Small intestine (tissue), 7 donors: Measurements from ENCODE around the gene CSNK1A1. TPM values are rescaled to one million over a fixed set of nuclear protein-coding genes. Genes with fewer than 3 reads are reported as not detected.
"Not testable (repeated sequence)": the region's sequence is repeated elsewhere in the genome, so short reads cannot be mapped to it uniquely, and the experiment has no call there.

Experiments used
- DNase-seq, 2 donors: peaks; one replicate each; pipeline versions ENCODE4 v3.0.0 to v3.0.0-alpha.2; 2013
- FAIRE-seq: peaks from 2 replicates; lab custom pipeline; 2012; peaks lifted over from hg19 to GRCh38; lab: Jason Lieb, UNC
- H3K27ac ChIP-seq, 3 donors: one replicate each; pipeline ENCODE4 v1.5.1; 2013; ENCODE audit warnings: low read length in 2 of 3, mild to moderate bottlenecking in 2 of 3, control low read depth in 1 of 3, inconsistent platforms in 1 of 3, low read depth in 1 of 3, moderate library complexity in 1 of 3
- H3K27me3 ChIP-seq, 3 donors: one replicate each; pipeline ENCODE4 v1.6.1; 2013; ENCODE audit warnings: low read length in 3 of 3, inconsistent platforms in 1 of 3; ENCODE audit not compliant: control insufficient read depth in 3 of 3, insufficient read depth in 3 of 3
- H3K36me3 ChIP-seq, 3 donors: one replicate each; pipeline ENCODE4 v1.6.1; 2013; ENCODE audit warnings: low read length in 3 of 3, inconsistent platforms in 1 of 3, low read depth in 1 of 3, mild to moderate bottlenecking in 1 of 3, moderate library complexity in 1 of 3; ENCODE audit not compliant: control insufficient read depth in 3 of 3, insufficient read depth in 2 of 3
- H3K4me1 ChIP-seq, 3 donors: one replicate each; pipeline ENCODE4 v1.6.1; 2013; ENCODE audit warnings: low read length in 2 of 3, inconsistent platforms in 1 of 3, low read depth in 1 of 3, mild to moderate bottlenecking in 1 of 3, moderate library complexity in 1 of 3; ENCODE audit not compliant: control insufficient read depth in 3 of 3, insufficient read depth in 2 of 3
- H3K4me3 ChIP-seq, 3 donors: one replicate each; pipeline ENCODE4 v1.5.1; 2013; ENCODE audit warnings: low read length in 3 of 3, control low read depth in 1 of 3, inconsistent platforms in 1 of 3, low read depth in 1 of 3, mild to moderate bottlenecking in 1 of 3, moderate library complexity in 1 of 3
- H3K9me3 ChIP-seq, 2 donors: one replicate each; pipeline ENCODE4 v1.6.1; 2013; ENCODE audit warnings: low read depth in 1 of 2, low read length in 1 of 2; ENCODE audit not compliant: control insufficient read depth in 2 of 2, insufficient read depth in 1 of 2
- WGBS, 3 donors: extraction: QIAGEN DNeasy Blood & Tissue Kit; methylation state at CpG; one replicate each; pipeline ENCODE4 v1.1.7; 2013; 5-methylcytosine and 5-hydroxymethylcytosine counted together
- polyA plus RNA-seq, 4 donors: library from polyadenylated mRNA; stranded (reverse) in 3 of 4; unstranded in 1 of 4; fragments of 200-250 nt in 3 of 4; fragments of 120-200 nt in 1 of 4; gene quantifications; one replicate each; pipeline versions ENCODE4 v1.2.1 to v1.2.3, GENCODE V29; 2013
- donor health status: healthy with polysubstance abuse.
- donor health status: control.
- donor health status: control.
- donor health status: Bipolar disorder and iron deficiency.
- donor health status: healthy.

The CSNK1A1 gene
- polyA plus RNA-seq, 4 donors, result 58.6 to 118 (median 84.5) TPM

DNA sequence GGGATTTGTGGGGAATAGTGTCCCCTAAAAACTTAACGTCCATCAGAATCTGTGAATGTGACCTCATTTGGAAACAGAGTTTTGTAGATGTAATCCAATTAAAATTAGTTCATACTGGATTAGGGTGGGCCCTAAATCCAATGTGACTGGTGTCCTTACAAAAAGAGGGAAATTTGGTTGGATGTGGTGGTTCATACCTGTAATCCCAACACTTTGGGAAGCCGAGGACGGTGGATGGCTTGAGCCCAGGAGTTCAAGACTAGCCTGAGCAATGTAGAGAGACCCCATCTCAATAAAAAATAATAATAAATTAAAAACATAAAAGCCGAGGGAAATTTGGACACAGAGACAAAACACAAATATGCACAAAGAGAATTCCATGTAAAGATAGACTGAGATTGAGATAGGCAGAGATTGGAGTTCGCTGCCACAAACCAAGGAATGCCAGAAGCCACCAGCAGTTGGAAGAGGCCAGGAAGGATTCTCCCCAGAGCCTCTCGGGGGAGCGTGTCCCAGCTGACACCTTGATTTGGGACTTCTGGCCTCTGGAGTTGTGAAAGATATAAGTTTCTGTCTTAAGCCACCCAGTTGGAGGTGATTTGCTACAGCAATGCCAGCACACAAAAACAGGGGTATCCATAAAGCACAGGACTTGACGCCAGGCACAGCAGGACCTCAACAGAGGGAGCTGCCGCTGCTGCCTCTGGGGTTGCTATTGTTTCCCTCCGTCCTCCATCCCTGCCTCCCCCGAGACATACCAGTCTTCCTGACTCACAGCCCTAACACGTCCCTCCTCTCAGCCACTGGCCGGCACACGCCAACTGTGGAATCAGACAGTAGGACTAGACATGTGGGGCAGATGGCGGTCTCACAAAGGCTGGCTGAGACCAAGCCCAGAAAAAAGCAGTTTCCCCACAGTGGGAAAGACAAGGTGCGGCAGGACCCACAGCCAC, 98.3 kb downstream of the CSNK1A1 start:
- FAIRE-seq (no peak), DNase-seq (peak in 1 of 2 donors; percentile 48)
- H3K27me3 ChIP-seq, result no peaks in the 10 kb centered on the region
- H3K9me3 ChIP-seq, result no peaks in the 10 kb centered on the region
- H3K4me3 ChIP-seq, result no peak overlapping the region
- H3K36me3 ChIP-seq, result no peaks in the 10 kb centered on the region
- peaks cover 7 to 54% (median 11%) of the 10 kb centered on the region in 3 donors for H3K4me1 ChIP-seq
- WGBS, 3 donors, result 73 to 80% (median 75%) methylated on average over 16 of the region's 16 CpGs
- H3K27ac ChIP-seq, result peak overlapping the region; percentile 92 to 94 (median 93)

DNA sequence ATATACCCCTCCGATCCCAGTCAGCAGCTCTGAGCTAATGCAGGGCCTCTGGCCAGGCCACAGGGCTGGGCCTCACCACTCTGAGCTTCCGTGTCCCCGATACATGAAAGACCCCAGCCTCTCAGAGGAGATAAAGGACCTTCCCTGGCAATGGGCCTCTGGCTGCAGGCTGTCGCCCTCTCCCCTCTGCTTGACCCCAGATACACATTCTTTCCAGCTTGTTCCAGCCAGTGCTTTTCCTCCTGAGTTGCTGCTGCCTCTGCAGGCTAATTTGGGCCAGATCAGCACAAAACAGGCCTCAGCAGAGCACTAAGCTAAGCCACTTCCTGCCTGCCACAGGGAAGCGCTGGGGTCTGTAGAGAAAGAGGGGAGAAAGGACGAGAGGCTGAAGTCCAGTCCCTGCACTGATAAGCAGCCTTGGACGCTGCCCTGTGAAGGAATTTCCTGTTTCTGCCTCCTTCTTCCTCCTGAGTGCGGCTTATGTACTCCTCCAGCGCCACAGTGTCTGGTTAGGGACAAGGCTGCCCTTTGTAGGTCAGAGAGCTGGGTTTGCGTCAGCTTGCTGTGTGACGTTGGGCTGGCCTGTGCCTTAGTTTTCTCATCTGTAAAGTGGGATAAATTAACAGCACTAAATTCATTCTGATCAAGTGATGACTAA, 99.1 kb downstream of the CSNK1A1 start:
- Histone ChIP-seq H3K27ac (peak overlapping the region; percentile 90 to 94 (median 92)), H3K36me3 (no peaks in the 10 kb centered on the region), H3K9me3 (no peaks in the 10 kb centered on the region), H3K4me1 (peaks cover 7 to 59% (median 11%) of the 10 kb centered on the region in 3 donors), H3K27me3 (no peaks in the 10 kb centered on the region), H3K4me3 (no peak overlapping the region)
- FAIRE-seq, result no peak
- 7 to 26% (median 21%) methylated on average over 10 to 11 of the region's 11 CpGs for WGBS, 3 donors
- DNase-seq, result peak; percentile 94 to 98

GRCh38 chr5:149450199-149450598, 101.0 kb downstream of the CSNK1A1 start:
- DNase-seq, result peak; percentile 5 to 32
- peak overlapping the region; percentile 7 to 92 (median 21) for H3K27ac ChIP-seq
- peaks cover 0 to 1% of the 10 kb centered on the region in 2 donors for H3K9me3 ChIP-seq
- 43 to 61% (median 58%) methylated on average over 3 of the region's 3 CpGs for WGBS, 3 donors
- FAIRE-seq, result no peak
- no peak overlapping the region for H3K4me3 ChIP-seq
- H3K27me3 ChIP-seq, result no peaks in the 10 kb centered on the region
- H3K36me3 ChIP-seq, result no peaks in the 10 kb centered on the region
- H3K4me1 ChIP-seq, result peaks cover 7 to 67% (median 16%) of the 10 kb centered on the region in 3 donors

- no peak overlapping the region for H3K4me3 ChIP-seq
- DNase-seq (peak; percentile 53 to 62), FAIRE-seq (no peak)
- peaks cover 0 to 11% of the 10 kb centered on the region in 2 donors for H3K9me3 ChIP-seq
- peaks cover 7 to 64% (median 16%) of the 10 kb centered on the region in 3 donors for H3K4me1 ChIP-seq
- WGBS, 3 donors, result 58 to 71% (median 68%) methylated on average over 7 of the region's 7 CpGs
- H3K36me3 ChIP-seq, result no peaks in the 10 kb centered on the region
- H3K27ac ChIP-seq, result peak overlapping the region in 1 of 3 donors; percentile 92
- no peaks in the 10 kb centered on the region for H3K27me3 ChIP-seq
These were observed 102.2 kb downstream of the CSNK1A1 start for GRCh38 chr5:149448831-149449714.

DNA sequence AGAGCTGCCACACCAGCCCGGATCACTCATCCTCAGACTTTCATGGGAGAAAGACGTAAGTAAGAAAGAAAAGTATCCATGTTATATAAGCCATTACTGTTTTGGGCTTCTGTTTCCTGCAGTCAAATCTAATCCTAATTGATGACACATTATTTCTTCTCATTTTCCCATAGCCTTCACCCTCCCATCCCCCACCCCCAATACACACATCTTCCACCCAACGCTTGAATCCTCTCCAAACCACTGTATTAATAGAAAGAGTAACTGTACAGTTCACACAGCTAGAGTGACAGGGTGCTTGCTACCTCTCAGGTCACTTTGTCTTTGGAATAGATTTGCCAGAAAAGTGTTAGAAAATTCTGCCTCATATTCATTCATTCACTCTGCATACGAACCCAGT, 102.8 kb downstream of the CSNK1A1 start:
- Histone ChIP-seq H3K9me3 (peaks cover 0 to 13% of the 10 kb centered on the region in 2 donors), H3K27ac (peak overlapping the region in 1 of 3 donors; percentile 22), H3K36me3 (no peaks in the 10 kb centered on the region), H3K27me3 (no peaks in the 10 kb centered on the region), H3K4me1 (peaks cover 5 to 58% (median 16%) of the 10 kb centered on the region in 3 donors), H3K4me3 (no peak overlapping the region)
- WGBS, 3 donors, result 77 to 85% (median 80%) methylated on average over 4 of the region's 4 CpGs
- no peak for FAIRE-seq
- DNase-seq, result no peak

- FAIRE-seq (no peak), DNase-seq (peak in 1 of 2 donors; percentile 47)
- peak overlapping the region in 2 of 3 donors; percentile 11 to 22 for H3K27ac ChIP-seq
- H3K27me3 ChIP-seq, result no peaks in the 10 kb centered on the region
- WGBS, 3 donors, result 79 to 87% (median 85%) methylated on average over 12 of the region's 12 CpGs
- H3K4me3 ChIP-seq, result no peak overlapping the region
- H3K36me3 ChIP-seq, result no peaks in the 10 kb centered on the region
- H3K9me3 ChIP-seq, result peaks cover 0 to 13% of the 10 kb centered on the region in 2 donors
- peaks cover 0 to 53% (median 12%) of the 10 kb centered on the region in 3 donors for H3K4me1 ChIP-seq
These were observed 103.6 kb downstream of the CSNK1A1 start for GRCh38 chr5:149447373-149448367.

GRCh38 chr5:149446794-149447193, 104.4 kb downstream of the CSNK1A1 start:
- Histone ChIP-seq H3K27ac (peak overlapping the region in 1 of 3 donors; percentile 11), H3K9me3 (peaks cover 0 to 13% of the 10 kb centered on the region in 2 donors), H3K4me1 (peaks cover 0 to 46% (median 10%) of the 10 kb centered on the region in 3 donors)
- FAIRE-seq, H3K27me3 ChIP-seq, DNase-seq, H3K36me3 ChIP-seq, H3K4me3 ChIP-seq: not testable (repeated sequence)
- WGBS, 3 donors, result 96 to 100% (median 99%) methylated on average over 3 of the region's 3 CpGs
